Measurements from ENCODE around the gene NCBP3.
"Not testable (repeated sequence)": the region's sequence is repeated elsewhere in the genome, so short reads cannot be mapped to it uniquely, and the experiment has no call there.

NCBP3 gene

GRCh38 chr17:3852561-3852960 lies 6.5 kb upstream of the NCBP3 start:
- Histone ChIP-seq H3K4me3 (no peak overlapping the region), H3K27ac (no peak overlapping the region)

GRCh38 chr17:3851461-3852100 lies 5.5 kb upstream of the NCBP3 start:
- Histone ChIP-seq H3K4me3 (no peak overlapping the region), H3K27ac (no peak overlapping the region)

- no peak overlapping the region for H3K4me3 ChIP-seq
- no peak overlapping the region for H3K27ac ChIP-seq
Measured at GRCh38 chr17:3848229-3848835, 2.3 kb upstream of the NCBP3 start.

- Histone ChIP-seq H3K4me3 (no peak overlapping the region), H3K27ac (no peak overlapping the region)
Measured at GRCh38 chr17:3847165-3847670, 1.2 kb upstream of the NCBP3 start.

- Histone ChIP-seq H3K27ac (peak overlapping the region in 5 of 21 experiments; percentile 91 to 99 (median 97)), H3K4me3 (peak overlapping the region in 3 of 7 experiments; percentile 80 to 99 (median 89))
Measured at GRCh38 chr17:3846437-3847164, 555 bp upstream of the NCBP3 start.

GRCh38 chr17:3845291-3845620 lies 790 bp downstream of the NCBP3 start:
- Histone ChIP-seq H3K27ac (peak overlapping the region in 20 of 21 experiments; percentile 91 to 100 (median 97)), H3K4me3 (peak overlapping the region; percentile 80 to 99 (median 94))

GRCh38 chr17:3844556-3844955 lies 1.5 kb downstream of the NCBP3 start:
- H3K4me3 ChIP-seq, result not testable (repeated sequence)
- peak overlapping the region in 2 of 21 experiments; percentile 99 to 100 for H3K27ac ChIP-seq

GRCh38 chr17:3843935-3844516 lies 2.0 kb downstream of the NCBP3 start:
- H3K4me3 ChIP-seq, result no peak overlapping the region
- no peak overlapping the region for H3K27ac ChIP-seq

- no peak overlapping the region for H3K4me3 ChIP-seq
- H3K27ac ChIP-seq, result no peak overlapping the region
Measured at GRCh38 chr17:3838206-3838605, 7.8 kb downstream of the NCBP3 start.

GRCh38 chr17:3836551-3836950 lies 9.5 kb downstream of the NCBP3 start:
- H3K27ac ChIP-seq, result no peak overlapping the region

GRCh38 chr17:3835410-3836229 lies 10.4 kb downstream of the NCBP3 start:
- Histone ChIP-seq H3K27ac (peak overlapping the region in 1 of 21 experiments; percentile 3), H3K4me3 (no peak overlapping the region)

More at GRCh38 chr17:3836551-3836950, 9.5 kb downstream of the NCBP3 start:
- no peak overlapping the region for H3K4me3 ChIP-seq

GRCh38 chr17:3834811-3835210 lies 11.2 kb downstream of the NCBP3 start:
- H3K27ac ChIP-seq, result no peak overlapping the region
- no peak overlapping the region for H3K4me3 ChIP-seq

- H3K4me3 ChIP-seq, result no peak overlapping the region
- H3K27ac ChIP-seq, result no peak overlapping the region
Measured at GRCh38 chr17:3828852-3829232, 17.2 kb downstream of the NCBP3 start.

- no peak overlapping the region for H3K27ac ChIP-seq
- H3K4me3 ChIP-seq, result no peak overlapping the region
Measured at GRCh38 chr17:3828151-3828851, 17.7 kb downstream of the NCBP3 start.

GRCh38 chr17:3827124-3827773 lies 18.8 kb downstream of the NCBP3 start:
- Histone ChIP-seq H3K27ac (no peak overlapping the region), H3K4me3 (no peak overlapping the region)

GRCh38 chr17:3826191-3826590 lies 19.9 kb downstream of the NCBP3 start:
- Histone ChIP-seq H3K4me3 (no peak overlapping the region), H3K27ac (no peak overlapping the region)

- Histone ChIP-seq H3K4me3 (no peak overlapping the region), H3K27ac (no peak overlapping the region)
Measured at GRCh38 chr17:3821101-3821500, 24.9 kb downstream of the NCBP3 start.

GRCh38 chr17:3818786-3819185 lies 27.3 kb downstream of the NCBP3 start:
- Histone ChIP-seq H3K27ac (peak overlapping the region in 1 of 21 experiments; percentile 38), H3K4me3 (no peak overlapping the region)
